Endodermal cell (in vitro differentiated cells): Measurements from ENCODE around the gene PLA2G2C. TPM values are rescaled to one million over a fixed set of nuclear protein-coding genes. Genes with fewer than 3 reads are reported as not detected.

Source experiments
- DNase-seq: peaks from one replicate; pipeline ENCODE4 v3.0.0-alpha.2; 2017
- H3K27ac ChIP-seq: 2 replicates; pipeline ENCODE4 v1.5.1; 2013; ENCODE audit warnings: mild to moderate bottlenecking, low read depth, low read length, moderate library complexity
- H3K27me3 ChIP-seq: 2 replicates; pipeline ENCODE4 v1.6.1; 2013; ENCODE audit warnings: mild to moderate bottlenecking, low read length, moderate library complexity; ENCODE audit not compliant: insufficient read depth, control insufficient read depth, poor library complexity, severe bottlenecking
- H3K36me3 ChIP-seq: 2 replicates; pipeline ENCODE4 v1.7.0; 2013; ENCODE audit warnings: mild to moderate bottlenecking, low read length, moderate library complexity; ENCODE audit not compliant: control insufficient read depth, insufficient read depth
- H3K4me1 ChIP-seq: one replicate; pipeline ENCODE4 v1.7.0; 2013; ENCODE audit warnings: low read length; ENCODE audit not compliant: control insufficient read depth, insufficient read depth
- H3K4me3 ChIP-seq: 2 replicates; pipeline ENCODE4 v1.5.1; 2013; ENCODE audit warnings: mild to moderate bottlenecking, low read length, moderate library complexity
- H3K9ac ChIP-seq: 2 replicates; pipeline ENCODE4 v1.6.1; 2013; ENCODE audit warnings: mild to moderate bottlenecking, low read length, moderate library complexity; ENCODE audit not compliant: poor library complexity, severe bottlenecking; ENCODE audit errors: extremely low read depth
- H3K9me3 ChIP-seq: 2 replicates; pipeline ENCODE4 v1.6.1; 2013; ENCODE audit warnings: mild to moderate bottlenecking, low read length, moderate library complexity; ENCODE audit not compliant: control insufficient read depth
- H3K27ac Mint-ChIP-seq: 2 replicates; pipeline ENCODE4 v1.8.0; 2020; ENCODE audit warnings: mixed read lengths
- H3K27me3 Mint-ChIP-seq: 2 replicates; pipeline ENCODE4 v1.8.0; 2021; ENCODE audit warnings: mild to moderate bottlenecking, mixed read lengths; ENCODE audit not compliant: insufficient read depth
- H3K36me3 Mint-ChIP-seq: 2 replicates; pipeline ENCODE4 v1.8.0; 2020; ENCODE audit warnings: low read depth, mixed read lengths
- H3K4me1 Mint-ChIP-seq: 2 replicates; pipeline ENCODE4 v1.8.0; 2020; ENCODE audit warnings: mixed read lengths
- H3K4me3 Mint-ChIP-seq: 2 replicates; pipeline ENCODE4 v1.8.0; 2020; ENCODE audit warnings: mild to moderate bottlenecking, moderate library complexity, mixed read lengths
- H3K9me3 Mint-ChIP-seq: 2 replicates; pipeline ENCODE4 v1.8.0; 2020; ENCODE audit warnings: mild to moderate bottlenecking, mixed read lengths
- WGBS, 2 experiments: methylation state at CpG; one replicate each; pipeline versions ENCODE4 v1.1.5 to v1.1.7; 2013; ENCODE audit warnings: missing lambda C conversion rate in 2 of 2, mixed read lengths in 1 of 2; ENCODE audit not compliant: insufficient coverage in 1 of 2, insufficient read length in 1 of 2; 5-methylcytosine and 5-hydroxymethylcytosine counted together
- total RNA-seq, 2 donors: library from RNA; stranded (reverse); fragmentation: NEBNext Ultra II Directional in 1 of 2; extraction: Animal tissue kit (Norgen Biotek cat#: 25700) in 1 of 2; gene quantifications; 2 replicates in 1 of 2; 3 replicates in 1 of 2; pipeline ENCODE4 v1.2.1, GENCODE V29; 2021
- TF ChIP-seq, protein P1 (sequence below): fragments of 200-600 bp; sonication (generic); conservative IDR thresholded peaks from 2 replicates; pipeline ENCODE4 v1.5.0; 2021; ENCODE audit warnings: antibody characterized with exemption, mild to moderate bottlenecking

The PLA2G2C gene
- total RNA-seq, 2 donors from 2014 or later: not detected

DNA sequence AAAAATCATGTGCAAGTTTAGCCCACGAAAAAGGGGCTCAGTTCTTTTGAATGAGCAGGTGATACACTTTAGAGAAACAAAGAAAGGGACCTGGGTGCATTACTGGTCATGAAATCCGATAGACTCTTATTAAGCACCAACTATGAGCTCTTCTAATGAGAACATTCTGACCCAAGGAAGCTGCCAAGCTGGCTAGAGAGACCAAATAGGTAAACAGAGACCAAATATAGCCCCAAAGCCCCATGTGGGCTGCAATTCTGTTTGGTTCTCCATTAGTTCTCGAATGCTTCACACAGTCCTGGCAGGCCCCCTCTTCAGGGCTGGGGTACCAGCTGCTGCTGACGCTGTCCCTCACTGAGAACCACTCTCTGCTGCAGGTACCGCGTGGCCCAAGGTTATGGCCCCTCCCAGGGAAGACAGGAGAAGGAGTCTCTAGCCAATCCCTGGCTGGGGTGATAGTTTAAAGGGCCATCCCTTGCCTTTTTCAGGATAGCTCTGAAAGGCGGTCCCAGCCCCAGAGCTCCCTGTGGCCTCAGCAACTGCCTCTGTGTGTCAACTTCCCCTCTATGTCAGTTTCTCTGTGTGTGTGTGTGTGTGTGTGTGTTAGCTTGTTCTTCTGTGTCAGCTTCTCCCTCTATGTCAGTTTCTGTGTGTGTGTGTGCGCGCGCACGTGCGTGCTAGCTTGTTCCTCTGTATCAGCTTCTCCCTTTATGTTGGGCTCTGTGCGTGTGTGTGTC, 7.5 kb downstream of the PLA2G2C start:
- H3K4me3 ChIP-seq: no peak overlapping the region
- H3K36me3 Mint-ChIP-seq: no peaks in the 10 kb centered on the region
- H3K4me3 Mint-ChIP-seq: no peak overlapping the region
- no peak overlapping the region for H3K9ac ChIP-seq
- TF ChIP-seq, protein P1, sequence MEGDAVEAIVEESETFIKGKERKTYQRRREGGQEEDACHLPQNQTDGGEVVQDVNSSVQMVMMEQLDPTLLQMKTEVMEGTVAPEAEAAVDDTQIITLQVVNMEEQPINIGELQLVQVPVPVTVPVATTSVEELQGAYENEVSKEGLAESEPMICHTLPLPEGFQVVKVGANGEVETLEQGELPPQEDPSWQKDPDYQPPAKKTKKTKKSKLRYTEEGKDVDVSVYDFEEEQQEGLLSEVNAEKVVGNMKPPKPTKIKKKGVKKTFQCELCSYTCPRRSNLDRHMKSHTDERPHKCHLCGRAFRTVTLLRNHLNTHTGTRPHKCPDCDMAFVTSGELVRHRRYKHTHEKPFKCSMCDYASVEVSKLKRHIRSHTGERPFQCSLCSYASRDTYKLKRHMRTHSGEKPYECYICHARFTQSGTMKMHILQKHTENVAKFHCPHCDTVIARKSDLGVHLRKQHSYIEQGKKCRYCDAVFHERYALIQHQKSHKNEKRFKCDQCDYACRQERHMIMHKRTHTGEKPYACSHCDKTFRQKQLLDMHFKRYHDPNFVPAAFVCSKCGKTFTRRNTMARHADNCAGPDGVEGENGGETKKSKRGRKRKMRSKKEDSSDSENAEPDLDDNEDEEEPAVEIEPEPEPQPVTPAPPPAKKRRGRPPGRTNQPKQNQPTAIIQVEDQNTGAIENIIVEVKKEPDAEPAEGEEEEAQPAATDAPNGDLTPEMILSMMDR: no peak
- no peak overlapping the region for H3K27ac ChIP-seq
- peaks cover 14% of the 10 kb centered on the region for H3K4me1 ChIP-seq
- H3K27ac Mint-ChIP-seq: no peak overlapping the region
- no peaks in the 10 kb centered on the region for H3K36me3 ChIP-seq
- peaks cover 7% of the 10 kb centered on the region for H3K9me3 ChIP-seq
- H3K27me3 Mint-ChIP-seq: peaks cover 42% of the 10 kb centered on the region
- 84 to 94% methylated on average over 10 to 13 of the region's 13 CpGs for WGBS, 2 experiments
- peaks cover 15% of the 10 kb centered on the region for H3K4me1 Mint-ChIP-seq
- DNase-seq: no peak
- H3K27me3 ChIP-seq: peaks cover 18% of the 10 kb centered on the region
- peaks cover 8% of the 10 kb centered on the region for H3K9me3 Mint-ChIP-seq

DNA sequence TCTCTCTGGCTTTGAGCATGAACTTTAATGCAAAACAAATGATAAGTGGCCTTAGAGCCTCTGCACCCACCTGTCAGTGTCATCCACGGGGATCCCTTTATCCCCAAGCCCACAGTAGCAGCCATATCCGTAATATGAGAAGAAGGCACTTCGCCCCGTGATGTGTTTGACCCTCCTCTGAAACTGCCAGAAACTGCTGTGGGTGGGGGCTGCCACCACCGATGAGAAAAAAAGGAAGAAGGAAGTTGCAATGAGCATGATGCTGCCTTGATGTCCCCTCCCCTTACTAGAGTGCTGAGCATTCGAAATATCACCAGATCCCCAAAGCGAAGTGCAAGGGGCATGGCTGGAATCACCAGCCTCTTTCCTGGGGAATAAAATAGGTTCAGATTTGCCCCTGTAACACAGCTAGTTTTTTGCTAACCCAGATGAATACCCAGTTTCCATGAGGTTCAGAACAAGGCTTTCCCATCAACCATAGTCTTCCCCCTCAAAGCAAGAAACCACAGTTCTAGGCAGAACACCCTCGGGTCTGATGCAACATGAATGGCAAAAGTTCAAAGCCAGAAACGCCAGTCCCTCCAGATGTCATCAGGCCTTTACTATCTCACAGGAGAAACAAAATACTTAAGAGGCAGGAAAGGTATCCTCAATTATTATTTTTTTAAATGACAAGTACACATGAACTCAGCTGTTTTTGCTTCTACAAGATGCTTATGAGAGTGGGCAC, 11.2 kb downstream of the PLA2G2C start:
- H3K4me1 Mint-ChIP-seq: no peaks in the 10 kb centered on the region
- H3K9me3 ChIP-seq: peaks cover 7% of the 10 kb centered on the region
- no peak overlapping the region for H3K9ac ChIP-seq
- WGBS, 2 experiments: 73 to 87% methylated on average over 6 to 9 of the region's 9 CpGs
- H3K27me3 Mint-ChIP-seq: peaks cover 37% of the 10 kb centered on the region
- no peak overlapping the region for H3K27ac Mint-ChIP-seq
- H3K36me3 Mint-ChIP-seq: no peaks in the 10 kb centered on the region
- H3K9me3 Mint-ChIP-seq: peaks cover 7% of the 10 kb centered on the region
- no peak for DNase-seq
- H3K36me3 ChIP-seq: no peaks in the 10 kb centered on the region
- H3K4me1 ChIP-seq: no peaks in the 10 kb centered on the region
- no peak overlapping the region for H3K4me3 Mint-ChIP-seq
- peaks cover 18% of the 10 kb centered on the region for H3K27me3 ChIP-seq
- TF ChIP-seq, protein P1: no peak
- H3K27ac ChIP-seq: no peak overlapping the region
- no peak overlapping the region for H3K4me3 ChIP-seq

DNA sequence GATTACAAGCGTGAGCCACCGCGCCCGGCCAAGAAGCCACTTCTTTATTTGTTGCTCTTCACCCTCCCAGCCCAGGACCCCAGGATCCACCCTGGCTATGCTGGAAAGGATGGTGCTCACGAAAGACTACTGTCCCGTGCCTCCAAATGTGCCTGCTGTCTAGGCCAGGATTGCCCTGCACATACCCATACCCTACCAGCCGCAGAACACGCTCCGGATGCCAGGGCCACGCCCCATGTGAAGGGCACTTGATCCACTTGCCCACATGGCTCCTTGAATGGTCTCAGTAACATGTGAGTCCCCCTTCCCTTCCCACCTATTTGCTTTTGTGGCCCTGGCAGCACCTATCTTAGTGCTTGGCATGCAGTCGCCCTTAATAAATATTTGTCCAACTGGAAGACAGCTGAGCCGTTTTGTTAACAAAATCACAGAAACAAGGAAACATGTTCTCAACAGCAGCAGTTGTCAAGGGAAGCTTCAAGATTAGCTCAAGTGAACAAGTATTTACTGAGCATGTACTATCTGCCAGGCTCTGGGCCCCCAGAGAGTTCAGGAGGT, 14.2 kb downstream of the PLA2G2C start:
- no peaks in the 10 kb centered on the region for H3K36me3 Mint-ChIP-seq
- H3K4me3 Mint-ChIP-seq: no peak overlapping the region
- no peak overlapping the region for H3K4me3 ChIP-seq
- no peaks in the 10 kb centered on the region for H3K4me1 Mint-ChIP-seq
- H3K27me3 Mint-ChIP-seq: peaks cover 15% of the 10 kb centered on the region
- DNase-seq: no peak
- TF ChIP-seq, protein P1: no peak
- H3K4me1 ChIP-seq: no peaks in the 10 kb centered on the region
- no peak overlapping the region for H3K27ac Mint-ChIP-seq
- 92 to 93% methylated on average over 10 to 12 of the region's 12 CpGs for WGBS, 2 experiments
- H3K27ac ChIP-seq: no peak overlapping the region
- H3K9me3 Mint-ChIP-seq: no peaks in the 10 kb centered on the region
- peaks cover 5% of the 10 kb centered on the region for H3K27me3 ChIP-seq
- no peak overlapping the region for H3K9ac ChIP-seq
- no peaks in the 10 kb centered on the region for H3K9me3 ChIP-seq
- H3K36me3 ChIP-seq: no peaks in the 10 kb centered on the region
